HG02852 (cell line): Measurements from ENCODE around the gene SVOPL.

Experiments
- ATAC-seq: cut with Tn5 transposase; IDR thresholded peaks from one replicate; pipeline ENCODE4 v1.9.1; 2021; ENCODE audit warnings: mild to moderate bottlenecking, moderate library complexity; ENCODE audit not compliant: unreplicated experiment

SVOPL gene

GRCh38 chr7:138610671-138611170 lies 90.4 kb downstream of the SVOPL start:
- ATAC-seq, result no peak

- ATAC-seq, result peak; percentile 87
Measured at GRCh38 chr7:138608275-138608674, 92.9 kb downstream of the SVOPL start.

DNA sequence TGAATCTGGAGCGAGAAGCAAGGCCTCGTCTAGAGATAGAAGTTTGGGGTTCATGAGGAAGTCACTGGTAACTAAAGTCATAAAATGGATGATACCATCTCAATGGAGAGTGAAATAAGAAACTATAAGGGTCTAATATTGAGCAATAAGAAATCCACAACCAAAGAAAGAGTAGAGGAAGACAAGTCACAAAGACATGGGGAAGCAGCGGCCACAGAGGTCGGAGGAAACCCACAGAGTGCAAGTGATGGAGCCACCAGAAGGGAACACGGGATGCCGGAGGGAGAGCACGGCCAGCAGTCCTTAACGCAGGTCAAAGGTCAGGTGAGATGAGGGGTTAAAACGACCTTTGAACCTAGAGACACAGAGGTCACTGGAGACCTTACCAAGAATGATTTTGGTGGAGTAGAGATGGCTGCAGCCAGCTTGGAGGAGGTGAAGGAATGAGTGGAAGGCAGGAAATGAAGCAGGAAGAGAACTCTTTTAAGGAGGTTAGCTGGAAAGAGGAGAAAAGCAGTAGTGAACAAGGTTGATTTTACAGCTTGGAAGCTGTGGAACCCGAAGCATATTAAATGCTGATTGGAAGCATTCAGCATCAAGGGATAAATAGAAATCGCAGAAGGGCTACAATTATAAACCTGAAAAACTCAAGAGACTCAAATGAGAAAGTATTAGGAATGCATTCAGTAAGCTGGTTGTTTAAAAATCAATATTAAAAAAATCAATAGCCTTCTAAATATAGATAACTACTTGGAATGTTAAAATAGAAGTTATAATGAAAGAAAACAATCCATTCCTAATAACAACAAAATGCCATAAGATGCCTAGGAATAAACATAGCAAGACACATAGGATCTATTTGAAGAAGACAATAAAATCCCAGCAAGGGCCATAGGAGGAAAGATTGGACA lies 93.7 kb downstream of the SVOPL start:
- no peak for ATAC-seq

- ATAC-seq, result no peak
Measured at GRCh38 chr7:138606236-138606635, 94.9 kb downstream of the SVOPL start.

GRCh38 chr7:138603549-138604318 lies 97.4 kb downstream of the SVOPL start:
- no peak for ATAC-seq

GRCh38 chr7:138602451-138602850 lies 98.7 kb downstream of the SVOPL start:
- ATAC-seq, result no peak

- ATAC-seq, result no peak
Measured at GRCh38 chr7:138595454-138595853, 105.7 kb downstream of the SVOPL start.

GRCh38 chr7:138590154-138590553 lies 111.0 kb downstream of the SVOPL start:
- no peak for ATAC-seq

DNA sequence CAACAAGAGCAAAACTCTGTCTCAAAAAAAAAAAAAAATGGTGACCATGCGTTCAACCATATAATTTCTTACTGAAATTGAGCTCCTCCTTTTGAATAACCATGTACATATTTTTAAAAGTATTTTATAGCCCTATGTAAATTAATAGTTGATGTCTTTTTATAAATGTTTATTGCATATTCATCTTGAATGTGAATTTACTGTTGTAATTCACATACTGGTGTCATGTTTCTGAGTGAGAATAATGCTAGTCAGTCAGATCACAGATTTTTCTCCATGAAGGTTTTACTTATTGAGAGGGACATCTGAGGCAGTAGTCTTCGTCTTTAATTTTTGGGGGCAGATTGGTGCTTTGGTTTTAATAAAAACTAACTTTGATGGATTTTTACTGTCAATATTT lies 112.2 kb downstream of the SVOPL start:
- ATAC-seq, result no peak

- ATAC-seq, result no peak
Measured at GRCh38 chr7:138587485-138587884, 113.7 kb downstream of the SVOPL start.

DNA sequence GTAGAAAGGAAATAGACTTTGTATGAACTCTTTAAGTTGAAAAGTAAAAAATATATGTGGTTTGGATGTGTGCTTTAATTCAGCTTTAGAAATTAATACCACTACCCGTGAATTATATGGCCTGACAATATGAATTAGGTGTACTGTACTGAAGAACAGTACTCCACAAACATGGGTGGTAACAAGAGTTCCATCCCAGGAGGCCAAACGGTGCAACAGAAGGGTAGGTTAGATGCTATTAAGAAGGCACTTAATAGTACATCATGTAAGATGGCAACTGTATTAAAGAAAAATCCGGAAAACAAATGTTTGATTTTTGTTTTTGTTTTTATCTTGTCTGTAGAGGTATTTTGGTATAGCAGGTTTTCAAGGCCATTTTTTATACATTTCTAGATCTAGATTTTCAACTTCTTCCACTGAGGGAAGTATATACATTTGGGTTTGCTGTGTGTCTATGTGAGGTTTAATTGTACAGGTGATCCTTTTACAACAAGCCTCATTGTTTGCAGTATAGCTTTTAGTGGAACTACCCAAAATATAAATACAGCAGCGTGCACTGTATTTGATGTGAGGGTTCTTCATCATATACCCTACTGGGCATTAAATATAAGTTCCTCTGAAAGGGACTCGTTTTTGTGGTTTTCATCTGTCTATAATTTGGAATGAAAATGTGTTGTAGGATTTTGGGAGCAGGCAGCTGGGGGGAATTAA lies 115.7 kb downstream of the SVOPL start:
- no peak for ATAC-seq

GRCh38 chr7:138584696-138585095 lies 116.5 kb downstream of the SVOPL start:
- ATAC-seq, result no peak

DNA sequence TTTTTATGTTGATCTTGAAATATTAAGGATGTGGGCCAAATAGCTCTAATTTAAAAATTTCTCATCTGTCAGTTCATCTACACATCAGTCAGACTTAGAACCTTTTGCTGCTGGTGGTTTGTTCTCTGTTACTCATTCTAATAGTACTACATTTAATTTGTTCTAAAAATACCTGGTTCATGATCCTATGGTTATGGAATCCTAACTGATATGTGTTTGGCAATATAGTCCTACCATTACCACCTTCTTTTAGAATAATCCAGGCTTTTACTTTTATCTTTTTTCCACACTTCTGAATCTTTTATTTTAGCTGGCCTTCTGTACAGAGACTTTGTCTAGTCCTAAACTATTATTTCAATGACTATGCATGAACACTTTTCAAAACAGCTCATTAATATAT lies 116.9 kb downstream of the SVOPL start:
- ATAC-seq, result no peak

DNA sequence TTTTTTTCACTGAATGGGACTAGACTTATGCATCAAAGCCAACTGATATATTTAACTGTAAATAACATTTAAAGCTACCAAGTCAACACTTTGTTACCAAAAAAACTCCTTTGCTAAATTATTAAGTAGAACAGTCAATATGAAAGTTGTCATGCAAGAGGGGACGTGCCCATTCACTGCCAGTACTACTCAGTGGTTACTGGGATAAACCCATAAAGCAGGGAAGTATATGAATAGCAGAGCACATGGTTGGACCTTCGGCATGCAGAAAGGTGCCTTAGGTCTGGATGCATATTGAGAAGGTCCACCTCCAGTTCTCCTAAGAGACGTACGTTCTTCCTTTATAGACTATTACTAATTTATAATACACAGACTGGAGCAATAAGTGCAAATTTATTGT lies 120.1 kb downstream of the SVOPL start:
- ATAC-seq, result no peak

DNA sequence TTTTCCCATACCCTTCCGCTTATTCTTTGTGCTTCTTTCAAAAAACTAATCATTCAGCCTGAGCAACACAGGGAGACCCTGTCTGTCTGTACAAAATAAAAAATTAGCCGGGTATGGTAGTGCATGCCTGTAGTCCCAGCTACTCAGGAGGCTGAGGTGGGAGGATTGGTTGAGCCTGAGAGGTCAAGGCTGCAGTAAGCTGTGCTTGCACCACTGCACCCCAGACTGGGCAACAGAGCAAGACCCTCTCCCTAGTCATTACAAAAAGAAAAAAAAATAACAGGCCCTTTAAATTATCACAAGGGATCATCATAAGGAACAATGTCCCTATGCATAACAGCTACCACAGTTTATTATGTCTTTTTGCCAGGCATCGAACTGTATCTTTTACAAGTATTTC lies 121.5 kb downstream of the SVOPL start:
- ATAC-seq, result no peak

GRCh38 chr7:138579136-138579535 lies 122.0 kb downstream of the SVOPL start:
- no peak for ATAC-seq

DNA sequence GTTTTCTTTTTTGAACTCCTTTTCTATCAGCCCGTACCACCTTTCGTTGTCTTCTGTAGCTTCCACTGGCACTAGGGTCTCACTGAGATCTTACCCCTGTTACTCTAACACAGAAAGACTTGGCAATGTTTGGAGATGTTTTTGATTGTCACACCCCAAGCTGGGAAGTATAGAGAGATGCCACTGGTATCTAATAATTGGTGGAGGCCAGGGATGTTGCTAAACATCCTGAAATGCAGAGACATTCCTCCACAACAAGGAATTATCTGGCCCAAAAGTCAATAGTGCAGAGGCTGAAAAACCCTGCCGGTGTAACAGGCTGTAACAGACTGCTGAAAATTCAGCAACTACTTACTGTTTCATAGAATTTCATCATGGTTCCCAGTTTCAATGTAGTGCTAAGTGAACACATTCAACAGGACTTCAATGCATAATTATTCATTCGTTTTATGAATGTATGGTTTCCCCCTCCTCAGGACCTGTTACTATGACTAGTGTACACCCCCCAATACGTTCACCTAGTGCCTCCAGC lies 125.2 kb downstream of the SVOPL start:
- ATAC-seq, result no peak

DNA sequence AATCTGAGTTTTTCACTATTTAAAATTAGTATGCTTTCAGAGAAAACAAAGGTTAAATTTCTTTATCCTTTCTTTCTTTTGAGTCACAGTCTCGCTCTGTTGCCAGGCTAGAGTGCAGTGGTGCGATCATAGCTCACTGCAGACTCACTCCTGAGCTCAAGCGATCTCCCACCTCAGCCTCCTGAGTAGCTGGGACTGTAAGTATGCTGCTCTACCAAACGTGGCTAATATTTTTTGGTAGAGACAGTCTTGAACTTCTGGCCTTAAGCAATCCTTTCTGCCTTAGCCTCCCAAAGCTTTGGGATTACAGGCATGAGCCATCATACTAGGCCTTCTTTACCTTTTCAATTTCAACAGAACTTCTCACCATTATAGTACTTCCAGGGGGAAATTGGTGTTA lies 127.4 kb downstream of the SVOPL start:
- no peak for ATAC-seq

DNA sequence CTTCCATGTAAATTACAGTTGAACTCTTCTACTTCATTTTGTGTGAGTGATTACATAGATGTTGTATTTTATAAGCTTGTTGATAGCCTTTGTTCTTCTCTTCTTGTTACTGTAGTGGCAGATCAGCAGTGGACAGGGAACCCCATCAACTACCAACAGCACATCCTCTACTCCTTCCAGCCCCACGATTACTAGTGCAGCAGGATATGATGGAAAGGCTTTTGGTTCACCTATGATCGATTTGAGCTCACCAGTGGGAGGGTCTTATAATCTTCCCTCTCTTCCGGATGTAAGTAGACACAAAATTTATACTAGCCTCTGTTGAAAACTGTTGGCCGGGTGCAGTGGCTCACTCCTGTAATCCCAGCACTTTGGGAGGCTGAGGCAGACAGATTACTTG lies 130.4 kb downstream of the SVOPL start:
- no peak for ATAC-seq

DNA sequence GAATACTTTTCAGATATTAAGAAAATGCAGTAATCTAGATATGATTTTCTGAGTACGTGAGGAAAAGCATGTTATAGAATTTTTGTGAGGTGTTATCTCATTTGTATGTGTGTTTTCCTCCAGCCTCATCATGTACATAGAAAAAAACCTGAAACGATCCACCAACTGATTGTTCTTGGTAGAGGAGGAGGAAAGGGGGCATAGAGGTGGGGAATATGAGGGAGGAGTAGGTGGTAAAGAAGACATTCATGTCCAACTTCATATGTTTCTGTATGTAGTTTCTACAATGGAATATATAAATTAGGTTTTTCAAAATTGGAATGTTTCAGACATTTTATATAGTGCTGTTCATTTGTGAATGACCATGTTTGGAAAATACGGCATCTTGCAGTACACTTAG lies 131.7 kb downstream of the SVOPL start:
- no peak for ATAC-seq

- no peak for ATAC-seq
Measured at GRCh38 chr7:138568655-138569054, 132.5 kb downstream of the SVOPL start.
